Measurements from ENCODE around the gene TRIL. TPM values are rescaled to one million over a fixed set of nuclear protein-coding genes. Genes with fewer than 3 reads are reported as not detected.

TRIL gene
- total RNA-seq, 2 donors from 2014 or later = 0.83 to 4.4 TPM

GRCh38 chr7:28919510-28919909 is 38.6 kb downstream of the TRIL start:
- Histone ChIP-seq H3K9me3 (no peaks in the 10 kb centered on the region), H3K4me1 (peaks cover 0 to 12% of the 10 kb centered on the region in 2 donors), H3K4me3 (no peak overlapping the region), H3K27me3 (no peaks in the 10 kb centered on the region), H3K36me3 (no peaks in the 10 kb centered on the region), H3K27ac (no peak overlapping the region)
- no peak for DNase-seq (ENCODE audit: low spot score)
- TF ChIP-seq CTCF (IDR thresholded peaks at IDR 0.05) = no peak

DNA sequence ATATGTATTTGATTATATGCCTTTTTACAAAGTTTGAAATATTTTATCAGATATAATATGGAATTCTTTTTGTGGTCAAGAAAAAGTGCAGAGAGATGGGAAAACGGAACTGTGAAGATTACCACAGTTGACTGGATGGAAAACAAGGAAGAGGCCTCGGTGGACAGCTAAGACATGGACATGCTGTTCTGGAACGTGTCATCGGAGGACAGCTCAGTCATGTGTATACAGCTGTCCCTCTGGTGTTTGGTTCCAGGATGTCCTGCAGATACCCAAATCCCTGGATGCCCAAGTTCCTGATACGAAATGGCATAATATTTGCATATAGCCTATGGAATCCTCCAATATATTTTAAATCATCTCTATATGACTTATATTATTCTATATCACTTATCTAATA is 49.4 kb downstream of the TRIL start:
- TF ChIP-seq CTCF (IDR thresholded peaks at IDR 0.05) = no peak
- no peak for DNase-seq (ENCODE audit: low spot score)
- Histone ChIP-seq H3K4me1 (no peaks in the 10 kb centered on the region), H3K27me3 (no peaks in the 10 kb centered on the region), H3K36me3 (no peaks in the 10 kb centered on the region), H3K27ac (no peak overlapping the region), H3K4me3 (no peak overlapping the region), H3K9me3 (peaks cover 0 to 14% of the 10 kb centered on the region in 2 donors)

DNA sequence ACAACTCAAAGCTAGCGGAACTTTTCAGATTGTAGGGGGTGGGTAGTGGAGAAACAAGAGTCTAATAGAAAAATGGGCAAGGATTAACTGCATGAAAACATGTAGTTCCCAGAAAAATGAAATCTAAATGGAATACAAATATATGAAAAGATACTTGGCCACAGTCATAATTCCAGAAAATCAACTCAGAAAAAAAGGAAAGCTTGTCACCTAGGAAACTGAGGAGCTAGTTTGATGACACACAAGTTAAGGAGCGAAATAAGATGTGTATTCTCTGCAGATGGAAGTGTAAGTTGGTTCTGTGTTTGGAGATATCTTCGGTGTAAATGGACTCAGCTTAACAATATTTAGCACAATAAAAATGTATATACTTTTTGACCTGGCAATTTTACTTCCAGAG is 52.7 kb downstream of the TRIL start:
- no peak for DNase-seq (ENCODE audit: low spot score)
- H3K27me3 ChIP-seq = no peaks in the 10 kb centered on the region
- no peaks in the 10 kb centered on the region for H3K9me3 ChIP-seq
- H3K4me3 ChIP-seq = no peak overlapping the region
- no peak overlapping the region for H3K27ac ChIP-seq
- no peaks in the 10 kb centered on the region for H3K4me1 ChIP-seq
- H3K36me3 ChIP-seq = no peaks in the 10 kb centered on the region
- TF ChIP-seq CTCF (IDR thresholded peaks at IDR 0.05) = no peak

DNA sequence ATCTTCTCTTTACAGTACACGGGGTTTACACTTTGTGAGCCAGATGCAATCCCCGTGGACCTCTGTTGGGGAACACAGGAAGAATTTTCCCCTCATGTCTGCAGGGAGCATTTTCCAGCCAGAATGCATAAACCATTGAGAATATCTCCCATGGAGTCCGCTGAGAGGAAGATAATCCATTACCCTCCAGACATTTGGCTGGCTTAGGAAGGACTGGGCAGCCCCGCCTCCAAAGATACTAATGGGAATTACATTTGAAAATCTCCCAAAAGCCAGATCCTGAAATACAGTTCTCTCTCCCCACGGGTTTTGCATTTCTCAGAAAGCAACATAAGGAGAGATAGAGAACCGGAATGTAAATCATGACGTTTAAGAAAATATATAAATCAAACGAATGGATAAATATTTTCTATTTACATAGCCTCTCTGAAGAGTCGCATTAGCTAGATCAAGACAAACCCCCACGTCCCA is 53.5 kb downstream of the TRIL start:
- Histone ChIP-seq H3K27me3 (no peaks in the 10 kb centered on the region), H3K4me3 (peak overlapping the region in 1 of 2 donors; percentile 21), H3K36me3 (no peaks in the 10 kb centered on the region), H3K27ac (no peak overlapping the region), H3K4me1 (no peaks in the 10 kb centered on the region), H3K9me3 (no peaks in the 10 kb centered on the region)
- no peak for TF ChIP-seq CTCF (IDR thresholded peaks at IDR 0.05)
- no peak for DNase-seq (ENCODE audit: low spot score)

DNA sequence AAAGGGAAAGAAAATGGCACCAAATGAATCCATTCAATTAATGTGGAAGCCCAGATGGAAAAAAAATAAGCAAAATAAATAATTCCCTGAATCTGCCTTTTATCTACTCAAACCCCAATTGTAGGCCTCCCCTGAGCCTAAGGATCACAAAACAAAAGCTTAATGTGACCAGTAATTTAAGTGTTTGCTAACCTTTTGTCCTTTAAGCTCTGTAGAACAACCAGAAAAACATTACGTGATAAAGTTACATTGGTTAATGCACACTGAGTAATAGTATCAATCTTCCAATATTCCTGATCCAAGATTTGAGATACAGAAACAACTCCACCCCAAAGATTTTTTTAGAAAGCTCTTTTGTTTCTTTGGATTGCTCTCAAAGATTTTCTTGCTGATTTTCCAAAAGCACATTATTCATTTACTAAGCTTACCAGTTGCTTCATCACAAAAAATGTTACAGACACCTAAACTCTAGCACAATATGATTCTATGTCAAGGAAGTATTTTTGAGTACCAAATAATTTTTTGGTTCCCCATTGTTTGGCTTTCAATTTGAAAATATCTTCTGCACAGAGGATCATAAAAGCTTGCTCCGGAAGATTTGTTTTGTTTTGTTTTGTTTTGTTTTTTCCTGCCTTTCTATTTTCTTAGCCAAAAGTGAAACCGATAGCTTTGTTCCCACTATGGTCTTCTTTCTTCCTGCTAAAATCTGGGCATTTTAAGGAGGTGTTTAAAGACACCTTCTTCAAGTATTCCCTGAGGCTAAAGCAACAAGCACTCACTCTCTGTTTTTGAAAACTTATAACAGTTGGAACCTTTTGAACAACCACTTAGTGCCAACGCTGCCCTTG is 54.2 kb downstream of the TRIL start:
- H3K27ac ChIP-seq = no peak overlapping the region
- no peak for DNase-seq (ENCODE audit: low spot score)
- H3K4me1 ChIP-seq = no peaks in the 10 kb centered on the region
- peak overlapping the region in 1 of 2 donors; percentile 21 for H3K4me3 ChIP-seq
- no peaks in the 10 kb centered on the region for H3K9me3 ChIP-seq
- TF ChIP-seq CTCF (IDR thresholded peaks at IDR 0.05) = no peak
- H3K36me3 ChIP-seq = no peaks in the 10 kb centered on the region
- no peaks in the 10 kb centered on the region for H3K27me3 ChIP-seq

Other genes starting within 250 kb of the TRIL start
- gene CPVL, start 188.2 kb upstream of the TRIL start, total RNA-seq = 10 to 100 TPM in 1 of 2 donors, 1 to 10 TPM in 1; 2.7 to 11.8 TPM
- 1 to 10 TPM; 2.7 to 6.6 TPM for gene CHN2, start 236.4 kb upstream of the TRIL start, total RNA-seq